K562 (cell line): Measurements from ENCODE around the gene USP5. TPM values are rescaled to one million over a fixed set of nuclear protein-coding genes. Genes with fewer than 3 reads are reported as not detected.
A peak's percentile ranks its signal among the peaks of the same experiment; 100 is the strongest.

Experiments
- ATAC-seq: fragments of 200-7000 bp; cut with Tn5 transposase; 3 replicates; pipeline ENCODE4 v1.9.1; 2020; ENCODE audit warnings: moderate library complexity
- BruUV-seq: library from RNA; stranded (reverse); fragments of 400-500 nt; replicated peaks from 2 replicates; lab custom pipeline; 2021; lab: Mats Ljungman, UMichigan
- CTCF ChIA-PET: fragments of 300-600 bp; formaldehyde crosslinking; extraction: SDS; loops from one replicate; lab custom pipeline; 2021; ENCODE audit warnings: low intra/inter-chr PET ratio; lab: Yijun Ruan, JAX
- POLR2A ChIA-PET: fragments of 300-600, 350-650 bp; sonication (Branson Sonifier 250); formaldehyde crosslinking; extraction: SDS; loops from one replicate; lab custom pipeline; 2021; ENCODE audit warnings: antibody characterized with exemption, inconsistent platforms; lab: Yijun Ruan, JAX
- DNase-seq, 4 experiments: peaks; one replicate each; pipeline versions ENCODE4 v3.0.0 to v3.0.0-alpha.2; 2011 to 2018; ENCODE audit warnings: low spot score in 3 of 4, mixed read lengths in 3 of 4; ENCODE audit errors: extremely low read depth in 1 of 4
- FAIRE-seq: peaks from 2 replicates; lab custom pipeline; 2011; peaks lifted over from hg19 to GRCh38; lab: Jason Lieb, UNC
- H2AFZ ChIP-seq: 2 replicates; pipeline ENCODE4 v1.6.0; 2011; ENCODE audit warnings: low read depth, low read length, control low read depth, inconsistent platforms
- H3K27ac ChIP-seq: fragments of 200-600 bp; 3 replicates; pipeline ENCODE4 v1.8.0; 2011; ENCODE audit warnings: low read depth, mild to moderate bottlenecking, control low read depth, inconsistent platforms, low read length, moderate library complexity, mixed read lengths; ENCODE audit errors: extremely low read depth
- H3K27me3 ChIP-seq, 2 experiments: fragments of 300-600 bp in 1 of 2; 2 replicates in 1 of 2; 3 replicates in 1 of 2; pipeline versions ENCODE4 v1.6.0 to v1.8.0; 2011; ENCODE audit warnings: inconsistent platforms in 2 of 2, low read length in 2 of 2, mild to moderate bottlenecking in 1 of 2, mixed read lengths in 1 of 2, moderate library complexity in 1 of 2; ENCODE audit not compliant: control insufficient read depth in 2 of 2, insufficient read depth in 2 of 2
- H3K36me3 ChIP-seq: fragments of 300-600 bp; 3 replicates; pipeline ENCODE4 v1.8.0; 2011; ENCODE audit warnings: mild to moderate bottlenecking, low read length, inconsistent platforms; ENCODE audit not compliant: control insufficient read depth, insufficient read depth
- H3K4me1 ChIP-seq, 2 experiments: fragments of 200-600 bp in 1 of 2; replicated peaks in 1 of 2; 2 replicates in 1 of 2; 3 replicates in 1 of 2; pipeline versions ENCODE4 v1.5.1 to v1.8.0; 2011; ENCODE audit warnings: inconsistent platforms in 2 of 2, low read length in 2 of 2, mild to moderate bottlenecking in 1 of 2, mixed read lengths in 1 of 2, moderate library complexity in 1 of 2; ENCODE audit not compliant: control insufficient read depth in 2 of 2, insufficient read depth in 2 of 2
- H3K4me2 ChIP-seq: 2 replicates; pipeline ENCODE4 v1.6.1; 2011; ENCODE audit warnings: low read length, control low read depth, inconsistent platforms, mixed read lengths; ENCODE audit not compliant: insufficient read depth
- H3K4me3 ChIP-seq: fragments of 200-600 bp; sonication (generic), shearing (Covaris generic); 2 replicates; pipeline ENCODE4 v1.5.1; 2016; ENCODE audit warnings: control low read depth, inconsistent platforms
- H3K79me2 ChIP-seq: fragments of 200-600 bp; 3 replicates; pipeline ENCODE4 v1.8.0; 2011; ENCODE audit warnings: low read length, inconsistent platforms; ENCODE audit not compliant: control insufficient read depth, insufficient read depth
- H3K9ac ChIP-seq, 2 experiments: 2 replicates each; pipeline versions ENCODE4 v1.6.0 to v1.6.1; 2011; ENCODE audit warnings: low read depth in 2 of 2, low read length in 2 of 2, control low read depth in 1 of 2, inconsistent platforms in 1 of 2, mild to moderate bottlenecking in 1 of 2, mixed read lengths in 1 of 2; ENCODE audit not compliant: insufficient read depth in 1 of 2
- H3K9me1 ChIP-seq: one replicate; pipeline ENCODE4 v1.6.0; 2011; ENCODE audit warnings: inconsistent platforms, mild to moderate bottlenecking, low read length, moderate library complexity; ENCODE audit not compliant: control insufficient read depth, insufficient read depth
- H3K9me3 ChIP-seq: replicated peaks from 2 replicates; pipeline ENCODE4 v1.5.1; 2011; ENCODE audit warnings: low read depth, low read length, inconsistent platforms; ENCODE audit not compliant: control insufficient read depth, insufficient read depth
- H4K20me1 ChIP-seq: replicated peaks from 2 replicates; pipeline ENCODE4 v1.6.1; 2011; ENCODE audit warnings: low read length, inconsistent platforms, mixed read lengths; ENCODE audit not compliant: control insufficient read depth, insufficient read depth
- BRF1 ChIP-seq: IDR thresholded peaks from 3 replicates; pipeline ENCODE4 v1.6.1; 2011; ENCODE audit warnings: borderline replicate concordance, mild to moderate bottlenecking; ENCODE audit not compliant: insufficient read length; ENCODE audit errors: extremely low read depth
- CHD4 ChIP-seq: fragments of 200-600 bp; sonication (generic); IDR thresholded peaks from 3 replicates; pipeline ENCODE4 v1.6.1; 2012; ENCODE audit warnings: low read depth, mild to moderate bottlenecking, mixed read lengths, low read length, inconsistent platforms; ENCODE audit not compliant: insufficient read depth, insufficient replicate concordance, poor library complexity, severe bottlenecking
- CREB3 ChIP-seq: fragments of 450-650 bp; conservative IDR thresholded peaks from 2 replicates; pipeline ENCODE4 v1.6.1; 2016; ENCODE audit warnings: missing genetic modification characterization, low read depth, mild to moderate bottlenecking, missing compliant biosample characterization, moderate library complexity
- GTF2F1 ChIP-seq: IDR thresholded peaks from 2 replicates; pipeline ENCODE4 v1.6.1; 2011; ENCODE audit warnings: low read depth, low read length, improper control_type of control experiment
- MAZ ChIP-seq, 2 experiments: fragments of 450-650 bp in 1 of 2; sonication (generic) in 1 of 2; formaldehyde crosslinking; IDR thresholded peaks in 1 of 2; conservative IDR thresholded peaks in 1 of 2; 2 replicates each; pipeline versions ENCODE4 v1.4.0 to v1.5.0; 2020; ENCODE audit warnings: mild to moderate bottlenecking in 1 of 2, missing genetic modification reagents in 1 of 2
- SNIP1 ChIP-seq: fragments of 450-650 bp; IDR thresholded peaks from 2 replicates; pipeline ENCODE4 v1.7.1; 2017; ENCODE audit warnings: low read depth, mild to moderate bottlenecking
- ZNF586 ChIP-seq: fragments of 450-650 bp; formaldehyde crosslinking; conservative IDR thresholded peaks from 2 replicates; pipeline ENCODE4 v1.4.0; 2020; ENCODE audit warnings: mild to moderate bottlenecking, moderate library complexity
- ZNF76 ChIP-seq: fragments of 250-450 bp; sonication (Bioruptor Pico); IDR thresholded peaks from 2 replicates; pipeline ENCODE4 v1.4.0; 2020; ENCODE audit warnings: mild to moderate bottlenecking, moderate library complexity, borderline replicate concordance
- WGBS: fragments of 100-300 bp; shearing (Covaris generic); methylation state at CpG from one replicate; pipeline ENCODE4 v1.1.6; 2016; ENCODE audit warnings: low coverage, mixed read lengths; ENCODE audit not compliant: insufficient coverage; ENCODE audit errors: missing lambda C conversion rate; 5-methylcytosine and 5-hydroxymethylcytosine counted together
- in situ Hi-C: fragments of 300-500 bp; cut with MboI; formaldehyde crosslinking; loops from 4 replicates; pipeline ENCODE4 v1.15.0; 2018; ENCODE audit warnings: inconsistent platforms, mixed read lengths
- intact Hi-C: fragments of 100-400 bp; cut with micrococcal nuclease; formaldehyde crosslinking; loops from 2 replicates; pipeline ENCODE4 v1.14.2; 2022
- polyA plus RNA-seq, 8 experiments: library from polyadenylated mRNA; depleted of rRNA in 4 of 8; stranded (reverse) in 5 of 8; unstranded in 3 of 8; fragments of >200 nt; fragmentation: Nextera tagmentation in 2 of 8; fragmentation: Illumina TruSeq in 1 of 8; extraction: Ambion mirVana in 2 of 8; extraction: Trizol in 1 of 8; gene quantifications; 2 replicates each; pipeline versions ENCODE4 v1.2.1 to v1.2.3, GENCODE V29; 2011 to 2014; ENCODE audit warnings: inconsistent platforms in 1 of 8, missing spikeins in 1 of 8
- total RNA-seq, 7 experiments: library from RNA; depleted of rRNA in 6 of 7; stranded (reverse); fragments of >200 nt in 6 of 7; fragmentation: Illumina TruSeq in 2 of 7; extraction: Trizol in 2 of 7; gene quantifications; 2 replicates each; pipeline versions ENCODE4 v1.2.1 to v1.2.3, GENCODE V29; 2011 to 2021; ENCODE audit warnings: low replicate concordance in 1 of 7
- TF ChIP-seq, protein P1 (sequence below): fragments of 450-650 bp; IDR thresholded peaks from 2 replicates; pipeline ENCODE4 v1.6.1; 2018; ENCODE audit warnings: mild to moderate bottlenecking, low read depth; ENCODE audit not compliant: partially characterized antibody

Gene USP5
- total and polyA plus RNA-seq, 9 of the 15 experiments (the other 6 are each of a cell fraction or from before 2014, with no cell fraction given): 1.4 to 107 (median 48.6) TPM

- TF ChIP-seq, protein P1, sequence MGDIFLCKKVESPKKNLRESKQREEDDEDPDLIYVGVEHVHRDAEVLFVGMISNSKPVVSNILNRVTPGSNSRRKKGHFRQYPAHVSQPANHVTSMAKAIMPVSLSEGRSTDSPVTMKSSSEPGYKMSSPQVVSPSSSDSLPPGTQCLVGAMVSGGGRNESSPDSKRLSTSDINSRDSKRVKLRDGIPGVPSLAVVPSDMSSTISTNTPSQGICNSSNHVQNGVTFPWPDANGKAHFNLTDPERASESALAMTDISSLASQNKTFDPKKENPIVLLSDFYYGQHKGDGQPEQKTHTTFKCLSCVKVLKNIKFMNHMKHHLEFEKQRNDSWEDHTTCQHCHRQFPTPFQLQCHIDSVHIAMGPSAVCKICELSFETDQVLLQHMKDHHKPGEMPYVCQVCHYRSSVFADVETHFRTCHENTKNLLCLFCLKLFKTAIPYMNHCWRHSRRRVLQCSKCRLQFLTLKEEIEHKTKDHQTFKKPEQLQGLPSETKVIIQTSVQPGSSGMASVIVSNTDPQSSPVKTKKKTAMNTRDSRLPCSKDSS: no peak
- TF ChIP-seq GTF2F1: no peak
- TF ChIP-seq CHD4: no peak
- TF ChIP-seq BRF1: no peak
- TF ChIP-seq SNIP1: no peak
- TF ChIP-seq, all 486 proteins: peak for 0
Observed at GRCh38 chr12:6853626-6854025, 1.7 kb downstream of the USP5 start (continued).

DNA sequence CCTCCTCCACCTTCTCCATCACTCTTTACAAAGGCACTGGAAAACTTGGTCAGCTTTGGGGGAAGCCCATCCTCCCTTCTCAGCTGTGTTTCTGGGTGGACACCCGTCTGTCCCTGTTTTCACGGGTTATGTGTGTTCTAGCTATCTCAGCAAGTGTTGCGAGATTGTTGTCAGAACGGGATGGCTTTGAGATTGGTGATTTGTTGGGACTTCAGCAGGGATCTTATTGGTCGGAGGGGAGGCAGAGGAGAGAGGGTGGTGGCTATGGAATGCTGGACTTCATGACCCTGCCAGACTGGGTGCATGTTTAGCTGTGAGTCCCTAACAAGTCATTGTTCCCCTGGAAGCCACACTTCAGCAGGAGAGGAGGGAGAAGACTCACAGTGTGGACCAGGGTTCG, 2.1 kb downstream of the USP5 start:
- FAIRE-seq (peak; percentile 58), ATAC-seq (no peak), DNase-seq (no peak)
- H3K9ac ChIP-seq: peak overlapping the region; percentile 49 to 62; a peak in 2 of 4 replicates
- H3K4me3 ChIP-seq: no peak overlapping the region
- intact Hi-C loops: no loop called here
- H3K4me2 ChIP-seq: peak overlapping the region; percentile 32; the same call in 1 of the 2 replicates
- H3K27ac ChIP-seq: no peak overlapping the region; the same call in 2 of the 3 replicates
- TF ChIP-seq CREB3 (tag): no peak
- no peak for TF ChIP-seq ZNF586
- no peak for TF ChIP-seq MAZ (CRISPR knock-in tag; conservative IDR thresholded peaks at IDR 0.05 in 1 of 2, IDR thresholded peaks at IDR 0.05 in 1 of 2)
- no peak for TF ChIP-seq ZNF76 (CRISPR knock-in tag)
- TF ChIP-seq, all 486 proteins: peak for 0
- peaks cover 67% of the 10 kb centered on the region for H3K36me3 ChIP-seq
- no peaks in the 10 kb centered on the region for H3K27me3 ChIP-seq
- no TSS peak for BruUV-seq
- peaks cover 48% of the 10 kb centered on the region for H3K79me2 ChIP-seq
- POLR2A ChIA-PET: interaction anchor here (7.4 kb wide), 1 partner anchor 14 kb away, joined by 174 read pairs; the partner anchor contains the start of genes SPSB2 and TPI1
- 55% methylated on average over 4 of the region's 6 CpGs for WGBS
- peaks cover 12 to 18% of the 10 kb centered on the region in 2 experiments; a peak in 4 of 5 replicates for H3K4me1 ChIP-seq
- no peak overlapping the region for H2AFZ ChIP-seq
- H3K9me3 ChIP-seq: no peaks in the 10 kb centered on the region
- in situ Hi-C loops: no loop called here
- CTCF ChIA-PET: no interaction called here
- no peaks in the 10 kb centered on the region; the same call in 1 of the 2 replicates for H4K20me1 ChIP-seq
- H3K9me1 ChIP-seq: peaks cover 3% of the 10 kb centered on the region
